ENCODE data around the gene GFI1B. TPM values are rescaled to one million over a fixed set of nuclear protein-coding genes. Genes with fewer than 3 reads are reported as not detected.

GFI1B gene
- total and polyA plus RNA-seq, 2 of the 13 experiments (the other 11 are each of a cell fraction or from before 2014, with no cell fraction given): 0.15 to 0.51 TPM

DNA sequence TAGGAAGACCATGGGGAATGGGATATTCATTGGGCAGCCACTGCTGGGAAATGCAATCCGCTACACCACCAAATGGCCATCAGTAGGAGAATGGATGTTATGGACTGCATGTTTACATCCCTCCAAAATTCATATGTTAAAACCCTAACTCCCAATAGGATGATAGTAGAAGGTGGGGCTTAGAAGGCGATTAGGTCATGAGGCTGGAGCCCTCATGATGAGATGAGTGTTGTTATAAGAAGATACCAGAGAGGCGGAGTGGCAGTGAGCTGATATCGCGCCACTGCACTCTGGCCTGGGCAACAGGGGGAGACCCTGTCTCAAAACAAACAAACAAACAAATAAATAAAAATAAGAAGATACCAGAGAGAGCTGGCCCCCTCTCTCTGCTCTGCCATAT is 36.2 kb downstream of the GFI1B start:
- in situ Hi-C loops (cut with HindIII; ENCODE audit: extremely low pct_ligation_motif_present, low pct_unique_long_range_greater_than_20kb): no loop called here
- no peak for FAIRE-seq
- POLR2A ChIA-PET: interaction anchor here (1.1 kb wide), 1 partner anchor 16 kb away, joined by 3 read pairs; the partner anchor contains the start of gene GTF3C5
- intact Hi-C loops (cut with micrococcal nuclease; ENCODE audit: unreplicated experiment): no loop called here
- no TSS peak for BruUV-seq (replicated peaks)
- Histone ChIP-seq H3K27me3 (ENCODE audit: control insufficient read depth in 1 of 2, insufficient read depth in 2 of 2, low read length in 2 of 2) (no peaks in the 10 kb centered on the region; a peak in 1 of 5 replicates), H3K36me3 (replicated peaks in 1 of 2; ENCODE audit: control insufficient read depth in 1 of 2, insufficient read depth in 2 of 2, low read length in 2 of 2) (no peaks in the 10 kb centered on the region), H3K79me2 (ENCODE audit: insufficient read depth, low read length) (no peaks in the 10 kb centered on the region), H2AFZ (ENCODE audit: low read length) (no peak overlapping the region), H3K4me2 (ENCODE audit: low read depth, low read length) (no peak overlapping the region), H3K9ac (ENCODE audit: insufficient read depth, low read depth, low read length) (no peak overlapping the region), H3K27ac (ENCODE audit: extremely low read length, insufficient read depth, low read length) (no peak overlapping the region), H3K4me3 (replicated peaks in 1 of 3; ENCODE audit: insufficient read depth in 1 of 3, low read depth in 2 of 3, low read length in 3 of 3) (no peak overlapping the region), H4K20me1 (ENCODE audit: insufficient read depth, low read length) (no peaks in the 10 kb centered on the region), H3K9me3 (ENCODE audit: low read length) (no peaks in the 10 kb centered on the region), H3K4me1 (ENCODE audit: insufficient read depth, low read length) (no peaks in the 10 kb centered on the region)
- CTCF ChIA-PET (ENCODE audit: low intra/inter-chr PET ratio, low total read pairs): no interaction called here
- 47% methylated on average over 5 of the region's 5 CpGs for WGBS (ENCODE audit: low lambda C conversion rate)
- no peak for ATAC-seq
- DNase-seq (ENCODE audit: low spot score): no peak
- TF ChIP-seq, protein P1, sequence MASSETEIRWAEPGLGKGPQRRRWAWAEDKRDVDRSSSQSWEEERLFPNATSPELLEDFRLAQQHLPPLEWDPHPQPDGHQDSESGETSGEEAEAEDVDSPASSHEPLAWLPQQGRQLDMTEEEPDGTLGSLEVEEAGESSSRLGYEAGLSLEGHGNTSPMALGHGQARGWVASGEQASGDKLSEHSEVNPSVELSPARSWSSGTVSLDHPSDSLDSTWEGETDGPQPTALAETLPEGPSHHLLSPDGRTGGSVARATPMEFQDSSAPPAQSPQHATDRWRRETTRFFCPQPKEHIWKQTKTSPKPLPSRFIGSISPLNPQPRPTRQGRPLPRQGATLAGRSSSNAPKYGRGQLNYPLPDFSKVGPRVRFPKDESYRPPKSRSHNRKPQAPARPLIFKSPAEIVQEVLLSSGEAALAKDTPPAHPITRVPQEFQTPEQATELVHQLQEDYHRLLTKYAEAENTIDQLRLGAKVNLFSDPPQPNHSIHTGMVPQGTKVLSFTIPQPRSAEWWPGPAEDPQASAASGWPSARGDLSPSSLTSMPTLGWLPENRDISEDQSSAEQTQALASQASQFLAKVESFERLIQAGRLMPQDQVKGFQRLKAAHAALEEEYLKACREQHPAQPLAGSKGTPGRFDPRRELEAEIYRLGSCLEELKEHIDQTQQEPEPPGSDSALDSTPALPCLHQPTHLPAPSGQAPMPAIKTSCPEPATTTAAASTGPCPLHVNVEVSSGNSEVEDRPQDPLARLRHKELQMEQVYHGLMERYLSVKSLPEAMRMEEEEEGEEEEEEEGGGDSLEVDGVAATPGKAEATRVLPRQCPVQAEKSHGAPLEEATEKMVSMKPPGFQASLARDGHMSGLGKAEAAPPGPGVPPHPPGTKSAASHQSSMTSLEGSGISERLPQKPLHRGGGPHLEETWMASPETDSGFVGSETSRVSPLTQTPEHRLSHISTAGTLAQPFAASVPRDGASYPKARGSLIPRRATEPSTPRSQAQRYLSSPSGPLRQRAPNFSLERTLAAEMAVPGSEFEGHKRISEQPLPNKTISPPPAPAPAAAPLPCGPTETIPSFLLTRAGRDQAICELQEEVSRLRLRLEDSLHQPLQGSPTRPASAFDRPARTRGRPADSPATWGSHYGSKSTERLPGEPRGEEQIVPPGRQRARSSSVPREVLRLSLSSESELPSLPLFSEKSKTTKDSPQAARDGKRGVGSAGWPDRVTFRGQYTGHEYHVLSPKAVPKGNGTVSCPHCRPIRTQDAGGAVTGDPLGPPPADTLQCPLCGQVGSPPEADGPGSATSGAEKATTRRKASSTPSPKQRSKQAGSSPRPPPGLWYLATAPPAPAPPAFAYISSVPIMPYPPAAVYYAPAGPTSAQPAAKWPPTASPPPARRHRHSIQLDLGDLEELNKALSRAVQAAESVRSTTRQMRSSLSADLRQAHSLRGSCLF (CRISPR knock-in tag; IDR thresholded peaks at IDR 0.05; ENCODE audit: borderline replicate concordance): no peak
- no peak for TF ChIP-seq ZFP36L2 (CRISPR knock-in tag; IDR thresholded peaks at IDR 0.05)
- no peak for TF ChIP-seq HNRNPUL1 (IDR thresholded peaks at IDR 0.05; ENCODE audit: low read depth, low read length)
- TF ChIP-seq, protein P2, sequence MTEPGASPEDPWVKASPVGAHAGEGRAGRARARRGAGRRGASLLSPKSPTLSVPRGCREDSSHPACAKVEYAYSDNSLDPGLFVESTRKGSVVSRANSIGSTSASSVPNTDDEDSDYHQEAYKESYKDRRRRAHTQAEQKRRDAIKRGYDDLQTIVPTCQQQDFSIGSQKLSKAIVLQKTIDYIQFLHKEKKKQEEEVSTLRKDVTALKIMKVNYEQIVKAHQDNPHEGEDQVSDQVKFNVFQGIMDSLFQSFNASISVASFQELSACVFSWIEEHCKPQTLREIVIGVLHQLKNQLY (CRISPR knock-in tag; IDR thresholded peaks at IDR 0.05): no peak
- no peak for TF ChIP-seq NFIC (IDR thresholded peaks at IDR 0.05; ENCODE audit: low read length)
- TF ChIP-seq ZNF672 (CRISPR knock-in tag; IDR thresholded peaks at IDR 0.05): no peak
- no peak for TF ChIP-seq TBL1XR1 (IDR thresholded peaks at IDR 0.05; ENCODE audit: borderline replicate concordance, low read length, partially characterized antibody)
- no peak for TF ChIP-seq HIVEP1 (CRISPR knock-in tag; IDR thresholded peaks at IDR 0.05)
- TF ChIP-seq, protein P3, sequence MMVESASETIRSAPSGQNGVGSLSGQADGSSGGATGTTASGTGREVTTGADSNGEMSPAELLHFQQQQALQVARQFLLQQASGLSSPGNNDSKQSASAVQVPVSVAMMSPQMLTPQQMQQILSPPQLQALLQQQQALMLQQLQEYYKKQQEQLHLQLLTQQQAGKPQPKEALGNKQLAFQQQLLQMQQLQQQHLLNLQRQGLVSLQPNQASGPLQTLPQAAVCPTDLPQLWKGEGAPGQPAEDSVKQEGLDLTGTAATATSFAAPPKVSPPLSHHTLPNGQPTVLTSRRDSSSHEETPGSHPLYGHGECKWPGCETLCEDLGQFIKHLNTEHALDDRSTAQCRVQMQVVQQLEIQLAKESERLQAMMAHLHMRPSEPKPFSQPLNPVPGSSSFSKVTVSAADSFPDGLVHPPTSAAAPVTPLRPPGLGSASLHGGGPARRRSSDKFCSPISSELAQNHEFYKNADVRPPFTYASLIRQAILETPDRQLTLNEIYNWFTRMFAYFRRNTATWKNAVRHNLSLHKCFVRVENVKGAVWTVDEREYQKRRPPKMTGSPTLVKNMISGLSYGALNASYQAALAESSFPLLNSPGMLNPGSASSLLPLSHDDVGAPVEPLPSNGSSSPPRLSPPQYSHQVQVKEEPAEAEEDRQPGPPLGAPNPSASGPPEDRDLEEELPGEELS (CRISPR knock-in tag; IDR thresholded peaks at IDR 0.05): no peak
- no peak for TF ChIP-seq MAFG (CRISPR knock-in tag; IDR thresholded peaks at IDR 0.05)
- TF ChIP-seq HNF4A (CRISPR knock-in tag; IDR thresholded peaks at IDR 0.05): no peak
- TF ChIP-seq ZNF550 (CRISPR knock-in tag; IDR thresholded peaks at IDR 0.05; ENCODE audit: borderline replicate concordance): no peak
- TF ChIP-seq, protein P4, sequence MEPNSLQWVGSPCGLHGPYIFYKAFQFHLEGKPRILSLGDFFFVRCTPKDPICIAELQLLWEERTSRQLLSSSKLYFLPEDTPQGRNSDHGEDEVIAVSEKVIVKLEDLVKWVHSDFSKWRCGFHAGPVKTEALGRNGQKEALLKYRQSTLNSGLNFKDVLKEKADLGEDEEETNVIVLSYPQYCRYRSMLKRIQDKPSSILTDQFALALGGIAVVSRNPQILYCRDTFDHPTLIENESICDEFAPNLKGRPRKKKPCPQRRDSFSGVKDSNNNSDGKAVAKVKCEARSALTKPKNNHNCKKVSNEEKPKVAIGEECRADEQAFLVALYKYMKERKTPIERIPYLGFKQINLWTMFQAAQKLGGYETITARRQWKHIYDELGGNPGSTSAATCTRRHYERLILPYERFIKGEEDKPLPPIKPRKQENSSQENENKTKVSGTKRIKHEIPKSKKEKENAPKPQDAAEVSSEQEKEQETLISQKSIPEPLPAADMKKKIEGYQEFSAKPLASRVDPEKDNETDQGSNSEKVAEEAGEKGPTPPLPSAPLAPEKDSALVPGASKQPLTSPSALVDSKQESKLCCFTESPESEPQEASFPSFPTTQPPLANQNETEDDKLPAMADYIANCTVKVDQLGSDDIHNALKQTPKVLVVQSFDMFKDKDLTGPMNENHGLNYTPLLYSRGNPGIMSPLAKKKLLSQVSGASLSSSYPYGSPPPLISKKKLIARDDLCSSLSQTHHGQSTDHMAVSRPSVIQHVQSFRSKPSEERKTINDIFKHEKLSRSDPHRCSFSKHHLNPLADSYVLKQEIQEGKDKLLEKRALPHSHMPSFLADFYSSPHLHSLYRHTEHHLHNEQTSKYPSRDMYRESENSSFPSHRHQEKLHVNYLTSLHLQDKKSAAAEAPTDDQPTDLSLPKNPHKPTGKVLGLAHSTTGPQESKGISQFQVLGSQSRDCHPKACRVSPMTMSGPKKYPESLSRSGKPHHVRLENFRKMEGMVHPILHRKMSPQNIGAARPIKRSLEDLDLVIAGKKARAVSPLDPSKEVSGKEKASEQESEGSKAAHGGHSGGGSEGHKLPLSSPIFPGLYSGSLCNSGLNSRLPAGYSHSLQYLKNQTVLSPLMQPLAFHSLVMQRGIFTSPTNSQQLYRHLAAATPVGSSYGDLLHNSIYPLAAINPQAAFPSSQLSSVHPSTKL (CRISPR knock-in tag; IDR thresholded peaks at IDR 0.05): no peak
- no peak for TF ChIP-seq ZNF432 (CRISPR knock-in tag; IDR thresholded peaks at IDR 0.05; ENCODE audit: borderline replicate concordance)

Data from HepG2 (cell line).